Lower leg skin (tissue), 4 donors: ENCODE results near the gene STEAP1B. TPM values are rescaled to one million over a fixed set of nuclear protein-coding genes. Genes with fewer than 3 reads are reported as not detected.

Experiments
- DNase-seq, 2 donors: peaks; one replicate each; pipeline ENCODE4 v3.0.0-alpha.2; 2019; ENCODE audit warnings: low spot score in 2 of 2
- H3K4me3 ChIP-seq: fragments of 200-600 bp; sonication (generic); 2 replicates; pipeline ENCODE4 v1.5.1; 2017; ENCODE audit warnings: mild to moderate bottlenecking, low read depth; ENCODE audit not compliant: poor library complexity, severe bottlenecking
- POLR2A ChIP-seq, 2 donors: fragments of 450-650 bp; IDR thresholded peaks; one replicate each; pipeline ENCODE4 v1.6.1; 2016 to 2017; ENCODE audit warnings: antibody characterized with exemption in 2 of 2, mild to moderate bottlenecking in 1 of 2, moderate library complexity in 1 of 2
- WGBS, 2 donors: methylation state at CpG; one replicate each; pipeline ENCODE4 v1.1.5; 2018; 5-methylcytosine and 5-hydroxymethylcytosine counted together
- intact Hi-C: fragments of 100-400 bp; cut with DNase I; formaldehyde crosslinking; loops from one replicate; pipeline ENCODE4 v1.15.0; 2023; ENCODE audit warnings: low total_unique reads
- total RNA-seq, 4 donors: library from RNA; depleted of rRNA; stranded (reverse); fragments of >200 nt; gene quantifications; one replicate each; pipeline ENCODE4 v1.1.0, GENCODE V29; 2016
- TF ChIP-seq, protein P1 (sequence below), 3 donors: fragments of 450-650 bp; IDR thresholded peaks; one replicate each; pipeline ENCODE4 v1.5.1; 2016; ENCODE audit warnings: antibody characterized with exemption in 3 of 3, mild to moderate bottlenecking in 3 of 3, moderate library complexity in 2 of 3

The STEAP1B gene
- total RNA-seq, 4 donors from 2014 or later, result 0.29 to 1.4 TPM; not detected in 2

DNA sequence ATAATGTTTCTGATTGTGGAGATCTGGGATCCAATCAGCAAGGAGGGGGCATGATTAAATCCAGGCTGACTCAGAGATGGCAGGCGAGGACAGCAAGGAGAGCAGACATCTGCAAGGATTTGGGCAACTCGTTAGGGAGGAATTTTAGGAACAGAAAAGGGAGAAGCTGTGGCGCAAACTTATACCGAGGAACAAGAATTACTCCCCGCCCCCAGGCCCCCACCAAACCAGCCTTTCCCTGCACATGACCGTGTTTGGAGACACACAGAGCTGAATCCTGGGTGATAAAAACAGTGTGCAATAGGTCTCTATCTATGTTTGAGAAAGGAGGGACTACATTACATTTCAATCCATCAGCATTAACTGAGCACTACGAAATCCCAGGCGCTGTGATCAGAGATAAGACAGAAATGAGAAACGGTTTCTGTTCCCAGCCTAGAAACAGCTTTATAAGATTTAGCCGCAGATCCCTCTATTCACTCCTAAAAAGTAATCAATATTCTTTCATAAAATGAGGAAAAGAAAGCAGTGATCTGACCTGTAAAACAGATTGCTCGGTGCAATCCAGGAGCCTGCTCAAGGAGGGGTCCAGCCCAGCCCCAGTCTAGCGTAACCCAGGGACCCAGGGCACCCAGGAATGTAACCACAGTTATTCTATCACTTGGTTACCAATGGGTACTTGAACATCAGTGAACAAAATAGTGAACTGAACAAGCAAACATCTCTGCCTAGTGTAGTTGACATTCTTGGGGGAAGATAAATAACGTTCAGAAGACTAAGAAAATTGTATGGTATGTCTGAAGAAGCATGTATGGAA is 105.9 kb downstream of the STEAP1B start:
- WGBS, 2 donors, result 48 to 60% methylated on average over 13 of the region's 13 CpGs
- no peak for DNase-seq
- intact Hi-C loops, result no loop called here
- H3K4me3 ChIP-seq, result no peak overlapping the region
- TF ChIP-seq POLR2A (IDR thresholded peaks at IDR 0.05), result no peak
- TF ChIP-seq, protein P1, sequence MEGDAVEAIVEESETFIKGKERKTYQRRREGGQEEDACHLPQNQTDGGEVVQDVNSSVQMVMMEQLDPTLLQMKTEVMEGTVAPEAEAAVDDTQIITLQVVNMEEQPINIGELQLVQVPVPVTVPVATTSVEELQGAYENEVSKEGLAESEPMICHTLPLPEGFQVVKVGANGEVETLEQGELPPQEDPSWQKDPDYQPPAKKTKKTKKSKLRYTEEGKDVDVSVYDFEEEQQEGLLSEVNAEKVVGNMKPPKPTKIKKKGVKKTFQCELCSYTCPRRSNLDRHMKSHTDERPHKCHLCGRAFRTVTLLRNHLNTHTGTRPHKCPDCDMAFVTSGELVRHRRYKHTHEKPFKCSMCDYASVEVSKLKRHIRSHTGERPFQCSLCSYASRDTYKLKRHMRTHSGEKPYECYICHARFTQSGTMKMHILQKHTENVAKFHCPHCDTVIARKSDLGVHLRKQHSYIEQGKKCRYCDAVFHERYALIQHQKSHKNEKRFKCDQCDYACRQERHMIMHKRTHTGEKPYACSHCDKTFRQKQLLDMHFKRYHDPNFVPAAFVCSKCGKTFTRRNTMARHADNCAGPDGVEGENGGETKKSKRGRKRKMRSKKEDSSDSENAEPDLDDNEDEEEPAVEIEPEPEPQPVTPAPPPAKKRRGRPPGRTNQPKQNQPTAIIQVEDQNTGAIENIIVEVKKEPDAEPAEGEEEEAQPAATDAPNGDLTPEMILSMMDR (IDR thresholded peaks at IDR 0.05), result no peak

DNA sequence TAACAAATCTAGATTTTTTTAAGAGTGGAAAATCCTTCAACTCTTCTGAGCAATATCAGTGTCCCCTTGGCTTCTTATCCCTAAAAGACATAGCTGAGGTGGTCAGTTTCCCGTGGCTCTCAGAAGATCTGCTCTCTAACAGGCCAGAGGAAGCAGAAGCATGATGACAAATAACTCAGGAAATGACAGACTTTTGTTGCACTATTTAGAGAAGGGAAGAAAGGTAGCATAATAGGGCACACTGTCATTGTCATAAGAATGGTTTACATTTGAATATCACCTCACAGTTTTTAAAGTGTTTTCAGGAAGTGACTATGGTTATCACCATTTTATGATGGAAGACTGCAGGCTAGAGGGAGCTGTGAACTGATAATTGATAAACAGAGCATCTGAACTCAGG is 109.5 kb downstream of the STEAP1B start:
- TF ChIP-seq, protein P1 (IDR thresholded peaks at IDR 0.05), result no peak
- TF ChIP-seq POLR2A (IDR thresholded peaks at IDR 0.05), result no peak
- no peak overlapping the region for H3K4me3 ChIP-seq
- intact Hi-C loops, result no loop called here
- DNase-seq, result no peak
- 48 to 71% methylated on average over 1 of the region's 1 CpG for WGBS, 2 donors

DNA sequence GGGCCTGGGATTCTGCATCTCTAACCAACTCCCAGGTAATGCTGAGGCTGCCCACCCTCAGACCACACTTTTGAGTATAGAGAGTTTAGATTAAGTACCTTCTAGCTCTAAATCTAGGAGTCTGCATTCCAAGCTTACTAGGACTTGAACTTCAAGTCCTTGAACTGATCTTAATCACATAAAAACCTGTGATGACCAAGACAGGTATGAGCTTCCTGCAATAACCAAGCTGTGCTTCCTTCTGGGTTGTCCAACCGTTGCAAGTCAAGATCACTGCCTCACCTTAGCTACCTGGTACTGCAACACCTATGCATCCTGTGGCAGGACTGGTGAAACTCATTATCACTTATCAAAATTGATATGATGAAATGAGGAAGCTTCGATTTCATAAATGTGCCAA is 110.1 kb downstream of the STEAP1B start:
- no peak for DNase-seq
- no peak for TF ChIP-seq POLR2A (IDR thresholded peaks at IDR 0.05)
- TF ChIP-seq, protein P1 (IDR thresholded peaks at IDR 0.05), result no peak
- WGBS, 2 donors, result 90 to 93% methylated on average over 2 of the region's 2 CpGs
- intact Hi-C loops, result no loop called here
- no peak overlapping the region for H3K4me3 ChIP-seq

DNA sequence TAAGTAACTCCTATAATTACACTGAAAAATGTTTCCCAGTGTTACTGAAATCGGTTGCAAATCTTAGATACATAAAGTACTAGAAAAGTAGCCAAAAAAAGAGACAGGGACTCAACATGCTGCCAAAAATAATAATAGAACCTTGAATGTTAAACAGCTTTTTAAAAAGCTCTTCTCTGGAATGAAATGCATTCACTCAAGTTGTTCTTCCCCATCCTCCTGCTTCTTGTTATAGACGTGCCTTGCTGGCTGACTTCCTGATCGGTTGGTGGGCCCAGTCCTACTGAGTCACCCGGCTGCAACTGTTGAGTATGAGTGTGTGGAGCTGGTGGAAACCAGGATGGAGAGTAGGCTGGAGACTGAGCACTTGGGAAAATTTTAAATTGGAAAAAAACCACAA is 112.4 kb downstream of the STEAP1B start:
- DNase-seq, result no peak
- 35 to 43% methylated on average over 4 of the region's 4 CpGs for WGBS, 2 donors
- H3K4me3 ChIP-seq, result no peak overlapping the region
- TF ChIP-seq POLR2A (IDR thresholded peaks at IDR 0.05), result no peak
- intact Hi-C loops, result no loop called here

DNA sequence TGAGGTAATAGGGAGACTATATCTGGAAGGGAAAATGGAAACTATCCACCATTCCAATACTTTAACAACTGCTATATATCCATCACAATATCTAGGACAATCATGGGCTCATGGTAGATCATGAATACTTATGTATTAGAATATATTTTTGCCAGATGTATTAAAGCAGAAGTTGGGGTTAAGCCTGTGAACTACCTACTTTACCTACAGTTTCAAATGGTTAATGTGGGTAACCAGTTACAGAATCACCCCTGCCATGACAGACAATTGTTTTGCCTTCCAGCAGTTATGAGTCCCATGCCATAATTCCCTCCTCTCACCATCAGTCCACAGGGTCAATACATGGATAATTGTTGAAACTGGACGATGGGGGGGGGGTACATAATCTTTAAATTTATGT is 113.1 kb downstream of the STEAP1B start:
- 79 to 86% methylated on average over 1 of the region's 1 CpG for WGBS, 2 donors
- no peak for TF ChIP-seq POLR2A (IDR thresholded peaks at IDR 0.05)
- TF ChIP-seq, protein P1 (IDR thresholded peaks at IDR 0.05), result no peak
- intact Hi-C loops, result no loop called here

DNA sequence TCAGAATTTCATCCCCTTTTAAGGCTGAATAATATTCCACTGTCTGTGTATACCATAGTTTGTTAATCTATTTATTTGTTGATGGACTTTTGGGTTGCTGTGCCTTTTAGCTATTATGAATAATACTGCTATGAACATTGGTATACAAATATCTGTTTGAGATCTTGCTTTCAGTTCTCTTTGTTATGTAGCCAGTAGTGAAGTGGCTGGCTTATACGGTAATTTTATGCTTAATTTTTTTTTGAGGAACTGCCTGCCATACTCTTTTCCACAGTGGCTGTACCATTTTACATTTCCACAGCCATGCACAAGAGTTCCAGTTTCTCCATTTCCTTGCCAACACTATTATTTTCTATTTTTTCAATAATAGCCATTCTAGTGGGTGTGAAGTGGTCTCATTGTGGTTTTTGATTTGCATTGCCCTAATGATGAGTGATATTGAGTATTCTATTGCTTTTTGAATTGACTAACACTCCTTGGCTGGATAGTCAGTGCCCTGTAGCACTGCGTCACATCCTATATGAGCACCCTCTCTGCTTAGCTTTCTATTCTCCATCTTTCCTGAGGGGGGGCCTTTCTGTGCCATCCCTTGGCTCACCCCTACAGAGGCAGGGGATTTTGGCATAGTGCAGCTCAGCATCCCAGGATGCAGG is 113.7 kb downstream of the STEAP1B start:
- WGBS, 2 donors, result 91 to 97% methylated on average over 2 of the region's 2 CpGs
- intact Hi-C loops, result no loop called here
- no peak overlapping the region for H3K4me3 ChIP-seq
- no peak for DNase-seq
- TF ChIP-seq, protein P1 (IDR thresholded peaks at IDR 0.05), result no peak
- TF ChIP-seq POLR2A (IDR thresholded peaks at IDR 0.05), result no peak

More for the DNA sequence above, 113.1 kb downstream of the STEAP1B start:
- H3K4me3 ChIP-seq, result no peak overlapping the region
- no peak for DNase-seq
